Measurements from ENCODE around the gene ING4.

Gene ING4

DNA sequence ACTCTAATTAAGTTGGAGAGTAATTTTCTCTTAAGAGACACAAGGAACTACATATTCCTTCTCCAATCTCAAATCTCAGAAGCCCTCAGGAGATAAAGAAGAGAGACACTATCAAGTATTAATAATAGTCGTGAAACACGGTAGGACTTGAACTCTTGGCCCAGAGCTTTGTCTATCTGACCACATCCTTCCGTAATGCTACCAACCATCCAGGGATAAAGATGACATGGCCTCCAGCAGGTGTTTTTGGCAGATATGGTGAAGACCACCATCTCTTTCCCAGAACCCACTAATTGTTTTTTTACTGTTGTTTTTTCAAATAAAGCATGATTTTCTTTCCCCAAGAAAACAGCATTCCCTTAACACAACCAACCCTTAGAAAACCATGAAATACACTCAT is 22.9 kb upstream of the ING4 start:
- DNase-seq: no peak

DNA sequence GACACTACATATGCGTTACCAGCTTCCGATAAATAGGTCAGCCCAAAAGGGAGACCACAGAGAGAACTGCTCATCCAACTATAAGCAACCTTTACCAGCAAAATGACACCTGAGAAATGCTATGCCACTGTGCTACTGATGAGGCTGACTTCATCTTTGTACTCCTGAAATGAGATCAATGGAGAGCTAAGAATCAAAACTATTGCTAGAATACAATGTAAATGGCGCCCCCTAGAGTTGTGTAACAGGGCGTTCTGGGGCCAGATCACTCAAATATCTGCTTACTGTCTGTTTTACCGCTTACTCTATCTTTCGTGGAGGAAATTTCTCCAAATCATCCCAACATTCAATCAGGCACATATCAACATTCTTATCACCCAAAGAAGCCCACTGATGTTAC is 21.7 kb upstream of the ING4 start:
- peak; percentile 61 for DNase-seq

DNA sequence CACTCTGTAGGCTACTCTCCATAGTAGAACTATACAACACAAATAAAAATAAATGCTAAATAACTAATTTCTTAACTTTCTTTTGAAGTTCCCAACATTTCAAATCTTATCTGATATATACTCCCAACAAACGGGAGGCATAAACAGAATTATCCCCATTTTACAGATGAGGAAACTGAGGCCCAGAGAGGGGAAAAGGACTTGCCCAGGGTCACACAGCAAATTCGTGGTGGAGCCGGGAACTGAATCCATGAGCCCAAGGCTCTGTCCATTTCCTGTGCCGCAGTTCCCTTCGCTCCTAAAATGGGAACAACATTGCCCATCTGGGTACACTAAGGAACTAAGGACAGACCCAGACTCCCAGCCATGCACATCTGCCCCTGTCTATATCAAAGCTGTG is 14.0 kb upstream of the ING4 start:
- DNase-seq: no peak

DNA sequence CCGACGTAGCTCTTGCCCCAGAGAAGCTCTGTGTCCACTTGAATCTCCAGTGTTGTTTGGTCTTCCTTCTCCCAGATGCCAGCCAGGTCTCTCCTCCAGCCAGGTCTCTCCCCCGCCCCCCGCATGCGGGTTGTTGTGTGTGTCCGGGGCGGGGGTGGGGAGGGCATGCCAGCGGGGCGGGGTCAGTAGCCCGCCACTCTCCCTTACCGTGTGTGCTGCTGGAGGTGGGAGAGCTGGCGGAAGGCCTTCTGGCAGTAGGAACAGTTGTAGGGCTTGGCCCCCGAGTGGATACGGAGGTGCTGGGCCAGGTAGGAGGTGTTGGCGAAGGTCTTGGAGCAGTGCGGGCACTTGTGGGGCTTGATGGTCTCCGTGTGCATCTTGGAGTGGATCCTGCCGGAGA is 9.2 kb upstream of the ING4 start:
- DNase-seq: no peak

DNA sequence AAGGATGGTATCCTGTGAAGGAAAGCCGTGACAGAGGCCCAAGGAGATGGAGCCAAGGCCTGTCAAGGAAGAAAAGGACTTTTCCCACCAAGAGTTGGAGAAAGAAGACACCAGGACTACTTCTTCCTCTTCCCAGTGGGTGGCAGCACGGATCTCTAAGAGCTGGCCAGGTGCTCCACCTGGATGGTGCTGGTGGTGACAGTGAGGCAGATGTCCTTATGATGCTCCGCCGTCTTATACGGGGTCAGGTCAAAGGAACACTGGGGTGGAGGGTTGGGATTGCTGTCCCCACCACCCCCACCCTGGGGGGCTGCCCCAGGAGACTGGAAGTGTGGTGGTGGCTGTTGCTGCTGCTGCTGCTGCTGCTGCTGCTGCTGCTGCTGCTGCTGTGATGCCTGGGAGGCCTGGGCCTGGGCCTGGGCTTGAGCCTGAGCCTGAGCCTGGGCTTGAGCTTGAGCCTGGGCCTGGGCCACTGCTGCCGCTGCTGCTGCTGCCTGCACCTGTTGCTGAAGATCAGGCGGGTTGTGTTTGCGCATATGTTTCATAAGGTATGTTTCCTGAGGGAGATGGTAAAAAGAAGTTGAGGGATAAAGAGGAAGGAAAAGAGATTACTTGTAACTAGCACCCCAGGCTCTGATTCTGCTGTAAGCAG is 4.8 kb upstream of the ING4 start:
- no peak for DNase-seq

DNA sequence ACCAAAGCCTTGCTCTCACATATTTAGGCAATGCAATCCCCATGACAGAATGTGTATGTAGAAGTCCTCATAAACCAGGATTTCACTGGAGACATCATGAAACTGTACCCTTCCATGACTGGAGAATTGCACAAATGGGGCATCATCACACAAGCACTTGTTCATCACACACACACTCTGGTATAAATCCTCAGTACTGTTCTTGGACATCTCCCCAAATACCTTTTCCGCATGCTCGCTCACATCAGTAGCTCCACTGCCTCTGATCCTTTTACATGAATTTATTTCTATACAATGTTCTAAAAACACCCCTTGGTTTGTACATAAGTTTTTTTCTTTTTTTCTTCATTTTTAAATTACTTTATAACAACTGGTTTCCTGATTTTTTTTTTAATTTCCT is 3.3 kb upstream of the ING4 start:
- no peak for DNase-seq

DNA sequence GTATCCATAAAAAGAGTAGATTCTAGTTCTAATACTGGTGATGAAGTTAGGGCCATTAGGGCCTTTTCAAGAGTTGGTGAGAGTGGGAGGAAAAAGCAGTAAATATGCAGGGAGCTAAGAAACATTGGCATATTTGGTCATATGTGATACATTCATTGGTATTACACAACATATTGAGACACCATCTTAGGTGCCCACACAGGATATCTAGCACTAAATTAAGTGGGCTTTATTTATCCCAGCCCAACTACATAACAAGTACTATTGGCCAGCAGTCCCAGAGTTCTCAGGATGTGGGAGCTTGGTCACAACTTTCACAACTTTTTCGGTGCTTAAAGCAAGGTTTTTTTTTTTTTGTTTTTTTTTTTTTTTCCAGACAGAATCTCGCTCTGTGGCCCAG is 2.0 kb upstream of the ING4 start:
- DNase-seq: no peak

DNA sequence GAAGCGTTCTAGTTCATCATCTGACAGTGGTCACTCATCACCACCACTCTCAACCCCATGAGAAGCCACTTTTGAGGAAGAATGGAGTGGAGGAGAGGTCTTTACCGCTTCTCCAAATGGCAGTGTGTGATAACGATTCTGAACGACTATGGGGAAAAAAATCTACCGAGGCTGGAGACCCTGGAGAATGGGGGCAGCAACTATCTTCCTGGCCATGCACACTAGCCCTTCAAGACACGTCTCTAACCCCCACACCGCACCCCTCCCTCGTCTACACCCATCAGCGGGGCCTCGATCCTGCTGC is 365 bp downstream of the ING4 start:
- DNase-seq: no peak

DNA sequence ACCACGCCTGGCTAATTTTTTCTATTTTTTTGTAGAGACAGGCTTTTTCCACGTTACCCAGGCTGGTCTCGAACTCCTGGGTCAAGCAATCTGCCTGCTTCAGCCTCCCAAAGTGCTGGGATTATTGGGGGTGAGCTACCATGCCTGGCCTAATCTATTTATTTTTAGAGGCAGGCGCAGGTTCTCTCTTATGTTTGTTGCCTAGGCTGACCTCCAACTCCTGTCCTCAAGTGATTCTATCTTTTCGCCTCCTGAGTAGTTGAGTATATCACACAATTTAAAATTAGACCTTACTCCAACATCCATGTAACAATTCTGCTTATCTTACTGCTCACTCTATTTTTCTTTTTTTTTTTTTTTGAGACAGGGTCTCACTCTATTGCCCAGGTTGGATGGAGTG is 8.9 kb downstream of the ING4 start:
- no peak for DNase-seq

DNA sequence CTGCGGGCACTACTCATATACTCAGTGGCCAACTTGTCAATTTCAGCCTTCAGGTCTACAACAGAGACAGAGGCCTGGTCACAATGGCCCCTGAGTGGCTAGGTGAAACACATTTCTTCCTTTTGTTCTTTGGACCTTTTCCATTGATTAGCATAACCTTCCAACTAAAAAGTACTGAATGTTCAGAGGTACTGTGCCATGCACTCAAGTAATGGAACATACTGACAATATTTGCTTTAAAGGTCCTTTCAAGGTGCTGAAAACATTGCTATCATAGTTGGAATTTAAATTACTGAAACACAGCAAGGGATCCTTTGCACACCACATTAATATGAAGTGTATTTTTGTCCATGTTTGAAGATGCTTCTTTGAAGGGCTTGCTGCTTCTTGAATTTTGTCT is 9.6 kb downstream of the ING4 start:
- no peak for DNase-seq

DNA sequence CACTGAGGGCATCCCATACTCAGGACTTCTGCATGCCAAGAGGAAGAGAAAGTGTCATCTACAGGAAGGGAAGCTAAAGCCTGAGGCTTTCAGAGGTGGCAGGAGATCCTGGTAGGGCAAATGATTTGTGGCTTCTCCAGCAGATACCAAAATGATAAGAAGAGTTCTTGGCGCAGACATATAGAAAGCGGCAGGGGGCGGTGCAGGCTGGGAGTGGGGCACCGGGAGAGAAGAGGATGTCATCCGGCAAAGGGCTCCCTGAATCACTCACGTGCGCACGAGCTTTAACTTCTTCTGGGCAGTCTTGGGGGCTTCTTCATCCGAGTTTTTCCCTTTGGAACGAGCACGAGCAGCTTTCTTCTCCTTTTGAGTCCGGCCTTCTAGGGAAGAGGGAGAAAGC is 10.5 kb downstream of the ING4 start:
- no peak for DNase-seq

DNA sequence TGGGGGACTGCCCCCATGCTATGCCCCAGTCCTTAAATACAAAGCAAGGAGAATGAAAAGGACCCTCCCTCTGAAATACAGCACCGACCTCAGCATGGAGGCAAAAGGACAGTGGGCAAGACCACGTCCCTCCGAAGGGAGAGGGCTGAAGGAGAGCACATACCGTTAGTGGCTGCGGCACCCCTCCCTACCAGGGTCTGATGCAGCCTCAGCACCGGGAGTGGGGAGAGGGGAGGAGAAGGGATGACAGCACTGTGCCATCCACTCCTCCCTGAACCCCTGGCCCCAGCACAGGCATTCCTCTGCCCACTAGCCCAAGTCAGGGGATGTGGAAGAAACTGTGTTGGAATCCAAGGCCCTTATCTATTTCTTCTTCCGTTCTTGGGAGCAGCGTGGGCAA is 12.1 kb downstream of the ING4 start:
- DNase-seq: no peak

DNA sequence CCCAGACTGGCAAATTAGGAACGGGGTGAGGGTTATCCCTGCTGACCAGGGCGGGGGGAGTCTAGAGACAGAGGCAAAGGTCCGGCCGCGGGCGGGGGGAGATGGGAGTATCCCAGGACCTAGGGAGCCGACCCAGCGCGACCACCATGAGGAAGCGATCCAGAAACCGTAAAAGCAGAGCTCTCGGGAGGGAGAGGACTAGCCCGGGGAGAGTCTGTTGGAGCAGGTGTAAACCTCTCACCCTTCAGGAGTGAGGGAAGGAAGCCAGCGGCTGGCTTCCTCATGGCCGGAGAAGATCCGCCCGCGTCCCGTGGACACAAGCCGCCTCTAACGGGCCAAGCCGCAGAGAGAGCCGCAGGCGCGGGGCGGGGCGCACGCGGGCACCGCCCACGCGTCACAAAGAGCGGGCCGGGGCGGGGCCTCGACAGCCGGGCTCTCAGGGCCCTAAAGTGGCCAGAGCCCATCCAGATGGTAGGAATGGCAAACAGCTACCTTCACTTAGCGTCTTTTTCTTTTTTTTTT is 15.8 kb downstream of the ING4 start, which contains the start of gene ACRBP:
ACRBP (minus strand) TSS at position 350 of the 522 bp plus-strand sequence; CDS start at position 284, 66 bp downstream.
- peak; percentile 29 for DNase-seq

DNA sequence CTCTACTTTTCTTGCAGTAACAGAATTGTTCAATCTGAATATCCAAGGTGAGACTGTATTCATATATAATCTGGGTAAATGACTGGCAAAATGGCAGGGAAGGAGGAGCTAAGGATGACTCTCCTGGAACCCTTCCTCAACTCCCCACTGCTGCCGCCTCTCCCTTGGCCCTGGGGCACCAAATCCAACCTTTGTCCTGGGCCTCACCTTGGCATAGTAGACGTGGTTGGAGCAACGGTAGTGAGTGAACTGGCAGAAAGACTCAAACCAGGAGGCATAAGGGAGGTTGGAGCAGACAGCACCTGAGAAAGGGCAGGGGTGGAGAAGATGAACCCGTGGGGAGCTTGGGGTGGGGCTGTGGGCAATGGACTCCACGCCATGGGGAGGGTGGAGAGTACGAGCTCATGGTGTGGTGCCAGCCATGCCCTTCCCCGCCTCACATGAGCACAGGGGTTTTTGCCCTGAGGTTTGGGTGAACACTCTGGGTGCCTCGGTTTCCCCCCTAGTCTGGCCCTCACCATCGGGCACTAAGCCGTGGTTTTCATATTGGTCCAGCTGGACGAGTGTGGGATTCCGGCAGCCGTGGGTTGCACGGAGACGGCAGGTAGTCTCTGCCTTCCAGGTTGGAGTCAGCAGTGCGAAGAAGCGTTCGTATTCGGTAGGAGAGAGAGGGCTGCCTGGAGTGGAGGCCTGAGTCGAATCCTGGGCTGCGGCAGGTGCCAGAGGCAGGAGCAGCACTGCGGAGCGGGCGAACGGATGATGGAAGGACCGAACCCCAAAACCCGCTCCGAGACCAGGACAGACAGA is 16.4 kb downstream of the ING4 start:
- no peak for DNase-seq

DNA sequence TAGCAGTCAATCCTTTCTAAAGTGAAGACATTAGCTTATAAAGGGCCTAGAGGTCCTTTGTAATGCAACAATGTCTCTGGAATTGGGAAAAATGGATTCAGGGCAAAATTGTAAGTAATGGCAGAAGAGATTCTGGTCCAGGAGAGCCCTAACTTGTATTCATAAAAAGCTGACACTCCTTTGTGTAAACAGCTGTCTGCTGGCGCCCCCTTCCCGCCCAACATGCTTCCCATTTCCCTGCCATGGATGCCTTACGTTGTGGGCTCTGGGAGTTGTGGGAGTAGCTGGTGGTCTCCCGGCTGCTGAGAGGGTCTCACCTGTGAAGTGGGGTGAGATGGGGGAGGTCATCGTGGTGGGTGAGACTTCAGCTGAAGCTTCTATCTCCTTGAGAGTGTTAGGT is 18.0 kb downstream of the ING4 start:
- DNase-seq: no peak

DNA sequence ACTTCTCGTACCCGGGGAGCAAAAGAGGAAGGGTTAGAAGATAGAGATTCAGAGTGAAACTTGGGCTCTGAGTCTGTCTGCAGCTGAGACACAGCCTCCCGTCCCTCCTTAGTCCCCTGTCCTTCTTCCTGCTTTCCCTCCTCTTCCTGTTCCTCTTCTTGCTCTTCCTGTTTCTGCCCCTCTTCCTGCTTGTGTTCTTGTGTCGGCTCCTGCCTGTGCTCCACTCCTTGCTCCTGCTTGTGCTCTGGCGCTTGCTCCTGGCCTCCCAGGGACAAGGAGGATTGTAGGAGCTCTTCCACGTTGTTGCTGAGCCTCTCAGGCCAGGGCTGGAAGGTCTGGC is 18.7 kb downstream of the ING4 start:
- no peak for DNase-seq

DNA sequence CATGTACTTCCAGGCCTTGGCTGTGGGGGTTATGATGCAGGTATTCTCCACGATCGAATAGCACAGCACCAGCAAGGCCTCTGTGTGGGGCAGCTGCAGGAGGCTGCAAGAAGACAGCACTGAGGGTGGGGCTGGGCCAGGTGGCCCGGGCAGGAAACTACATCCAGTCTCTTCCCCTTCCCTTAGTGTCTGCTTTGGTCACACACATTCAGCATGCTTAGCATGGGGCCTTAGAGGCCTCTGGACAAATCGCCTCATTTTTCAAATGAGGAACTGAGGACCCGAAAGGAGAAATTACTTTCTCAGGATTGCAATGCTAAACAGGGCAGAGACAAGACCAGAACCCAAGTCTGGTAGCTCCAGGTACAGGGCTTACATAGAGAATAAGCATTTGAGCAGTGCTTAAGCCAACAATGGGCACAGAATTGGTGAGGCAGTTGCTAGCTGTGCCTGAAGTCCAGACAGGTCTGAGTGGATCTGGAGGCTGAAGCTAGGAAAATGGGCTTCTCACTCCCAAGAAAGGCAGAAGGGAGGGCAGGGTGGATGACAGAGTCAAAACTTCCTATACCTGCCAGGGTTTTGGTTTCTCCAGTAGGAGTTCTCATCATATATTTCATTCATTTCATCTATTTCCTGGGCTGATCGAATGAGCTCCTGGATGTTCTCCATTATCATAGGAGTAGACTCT is 19.2 kb downstream of the ING4 start:
- no peak for DNase-seq

DNA sequence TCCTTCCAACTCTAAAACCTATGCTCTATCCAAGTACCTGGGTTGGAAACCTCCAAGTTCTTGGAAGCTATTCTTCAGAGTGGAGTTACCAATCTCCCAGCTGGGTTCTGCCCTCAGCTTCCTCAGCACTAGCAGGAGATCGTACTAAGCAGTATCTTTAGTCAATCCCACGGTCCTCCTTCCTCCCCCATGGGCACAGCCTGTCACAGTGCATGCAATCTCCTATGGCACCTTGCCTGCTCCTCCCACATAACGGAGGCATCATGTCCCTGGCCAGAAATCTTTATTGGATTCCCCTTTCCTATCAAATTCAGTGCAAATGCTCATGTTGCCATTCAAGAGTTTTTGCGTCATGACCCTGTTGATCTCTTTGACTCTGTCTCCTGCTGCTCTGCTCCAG is 21.8 kb downstream of the ING4 start:
- DNase-seq: no peak

DNA sequence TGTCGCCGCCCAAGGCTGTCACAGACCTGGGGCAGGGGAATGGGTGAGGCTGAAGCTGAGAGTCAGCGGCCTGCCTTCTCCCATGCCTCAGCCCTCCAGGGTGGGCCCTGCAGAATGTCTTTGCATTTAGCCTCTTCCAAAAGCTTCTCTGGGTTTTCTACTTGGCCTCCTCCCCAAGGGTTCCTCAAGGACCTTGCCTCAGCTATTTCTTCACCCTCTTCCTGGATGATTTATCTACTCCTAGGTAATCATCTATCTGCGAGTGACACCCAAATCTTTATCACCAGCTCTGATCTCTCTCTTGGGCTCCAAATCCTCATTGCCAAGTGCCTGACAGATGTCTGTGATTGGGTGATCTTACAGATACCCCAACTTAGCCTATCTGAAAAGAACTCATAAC is 22.4 kb downstream of the ING4 start:
- DNase-seq: no peak

DNA sequence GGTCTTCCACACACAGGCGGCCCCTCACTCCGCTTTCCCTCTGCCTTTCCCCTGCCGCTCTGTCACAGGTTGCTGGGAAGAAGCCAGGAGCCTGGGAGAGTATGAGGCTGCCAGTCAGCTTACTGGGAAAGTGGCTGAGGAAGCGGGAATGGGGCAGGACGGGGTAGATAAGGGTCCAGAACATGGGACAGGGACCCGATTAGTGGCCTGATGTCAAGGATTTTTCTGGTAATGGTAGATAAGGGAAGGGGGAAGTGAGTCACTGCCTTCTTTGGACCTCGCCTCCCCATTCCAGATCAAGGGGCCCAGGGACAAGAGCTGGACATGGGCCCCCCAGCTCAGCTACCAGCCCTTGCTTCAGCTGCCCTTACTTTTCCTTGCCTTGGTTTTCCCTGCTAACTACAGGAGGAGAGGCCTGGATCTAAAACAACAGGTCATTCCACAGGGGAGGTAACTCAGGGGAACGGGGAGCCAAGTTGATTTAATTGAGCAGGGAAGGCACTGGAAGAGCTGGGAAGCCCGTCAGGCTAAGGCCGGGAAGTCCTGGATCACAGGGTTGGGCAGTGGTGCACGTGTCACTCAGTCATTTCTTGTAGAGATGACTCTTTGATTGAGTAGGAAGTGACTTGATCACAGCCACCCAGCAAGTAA is 23.6 kb downstream of the ING4 start:
- DNase-seq: no peak

DNA sequence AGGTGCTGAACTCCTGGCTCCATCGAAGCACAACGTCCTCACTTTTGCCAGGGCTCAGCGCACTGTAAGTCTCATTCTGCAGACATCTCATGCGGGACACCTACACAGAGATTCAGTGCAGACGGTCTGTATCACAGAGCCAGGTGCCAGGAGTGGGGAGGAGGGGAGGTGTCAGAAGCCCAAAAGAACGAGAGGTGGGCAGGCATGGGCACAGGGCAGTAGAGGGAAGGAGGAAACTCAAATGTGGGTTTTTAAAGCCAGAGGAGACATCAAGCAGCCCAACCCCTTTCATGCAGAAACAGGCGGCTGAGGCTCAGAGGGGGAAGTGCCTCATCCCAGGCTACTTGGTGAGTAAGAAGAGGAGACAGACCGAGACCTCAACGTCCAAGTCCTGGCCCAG is 24.6 kb downstream of the ING4 start:
- DNase-seq: no peak

DNA sequence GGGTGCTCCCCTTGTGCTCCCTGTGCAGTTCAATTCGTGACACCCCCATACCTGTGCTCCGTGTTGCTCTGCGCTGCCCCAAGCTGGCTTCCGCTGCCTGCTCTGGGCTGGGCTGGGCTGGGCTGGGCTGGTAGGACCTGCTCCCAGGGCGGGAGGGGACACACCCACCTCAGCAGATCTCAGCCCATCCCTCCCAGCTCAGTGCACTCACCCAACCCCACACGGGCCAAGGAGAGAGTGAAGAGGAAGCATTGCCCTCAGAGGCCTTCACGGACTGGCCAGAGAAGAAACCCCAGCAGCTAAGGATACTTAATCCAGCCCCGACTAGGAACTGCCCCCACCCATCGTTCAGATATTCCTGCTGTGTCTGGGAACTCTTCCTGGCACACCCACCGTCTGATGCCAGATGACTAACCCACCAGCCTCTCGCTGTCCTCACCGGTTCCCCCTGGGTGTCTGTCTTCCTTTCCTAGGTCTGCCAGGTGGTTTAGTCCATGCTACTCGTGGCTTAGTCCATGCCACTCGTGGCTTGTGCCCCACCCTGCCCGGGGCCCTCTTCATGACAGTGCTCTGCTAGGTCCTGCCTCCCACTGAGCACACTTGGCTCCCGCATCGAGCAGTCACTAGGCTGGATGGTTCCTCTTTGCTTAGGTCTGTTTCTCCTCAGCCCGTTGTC is 26.9 kb downstream of the ING4 start, which contains the start of gene LPAR5:
LPAR5 (minus strand) TSS at position 104 of the 676 bp plus-strand sequence. CDS start 14,711 bp downstream, outside the sequence.
- no peak for DNase-seq

DNA sequence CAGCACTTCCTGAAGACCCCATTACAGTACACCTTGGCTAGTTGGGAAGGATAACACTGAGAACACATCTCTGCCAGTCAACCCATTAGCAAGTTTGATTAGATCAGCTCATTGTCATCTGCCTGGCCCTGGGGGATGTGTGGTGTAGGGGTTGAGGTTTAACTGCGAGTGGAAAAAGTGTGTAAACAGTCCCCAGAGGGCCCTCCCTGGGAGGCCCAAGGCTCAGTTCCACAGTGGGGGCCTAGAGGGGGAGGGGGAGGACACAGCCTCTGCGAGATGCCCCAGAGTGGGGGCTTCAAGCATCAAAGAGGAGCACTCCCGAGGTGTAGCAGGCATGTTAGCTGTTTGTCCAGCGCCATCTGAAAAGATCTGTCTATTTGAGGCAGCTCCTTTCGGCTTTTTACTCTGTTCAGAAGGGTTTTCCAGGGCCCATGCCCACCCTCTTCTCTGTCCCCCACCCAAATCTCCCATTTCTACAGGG is 27.5 kb downstream of the ING4 start:
- DNase-seq: peak; percentile 61
